ENCODE results near the gene TXNRD3. TPM values are rescaled to one million over a fixed set of nuclear protein-coding genes. Genes with fewer than 3 reads are reported as not detected.

TXNRD3 gene
- total RNA-seq, 1 experiment from 2014 or later: 12.9 TPM

DNA sequence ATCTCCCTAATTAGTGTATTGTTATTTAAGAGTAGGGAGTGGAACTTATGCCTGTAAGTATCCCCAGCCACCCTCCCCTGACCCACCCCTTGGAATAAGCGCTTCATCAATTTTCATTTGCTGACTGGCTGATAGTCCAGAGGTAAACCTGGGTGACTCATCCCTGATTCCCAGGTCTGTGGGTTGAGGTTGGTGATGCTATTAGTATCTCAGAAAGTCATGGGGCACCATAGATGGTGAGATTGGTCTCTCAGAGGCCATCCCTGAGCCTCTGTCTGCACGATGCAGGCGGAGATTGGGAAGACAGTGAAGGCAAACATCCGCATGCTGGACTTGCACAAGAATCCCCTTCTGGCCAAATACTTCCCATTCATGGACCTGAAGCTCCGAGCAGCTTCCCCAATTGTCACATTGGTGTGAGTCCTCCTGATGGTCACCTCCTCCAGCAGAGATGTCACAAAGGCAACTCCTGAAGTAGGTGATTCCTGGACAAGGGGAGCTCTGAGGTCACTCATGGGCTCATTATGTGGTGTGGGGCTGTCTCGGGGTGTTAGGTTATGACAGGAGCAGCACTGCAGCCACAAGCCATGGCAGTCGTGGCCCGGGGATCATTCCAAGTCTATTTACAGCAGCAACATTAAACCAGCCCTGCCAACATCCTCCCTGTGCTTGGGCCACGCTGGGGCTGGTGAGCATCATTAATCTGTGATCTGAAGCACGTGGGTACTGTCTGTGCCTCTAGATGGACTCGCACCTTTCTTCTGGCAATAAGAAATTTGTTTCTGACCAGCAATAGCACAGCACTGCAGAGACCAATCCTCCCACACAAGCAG is 6.8 kb upstream of the TXNRD3 start:
- no peak overlapping the region for H3K4me3 Mint-ChIP-seq (ENCODE audit: unreplicated experiment)
- no peak for DNase-seq (ENCODE audit: unreplicated experiment)
- H3K4me1 Mint-ChIP-seq (ENCODE audit: insufficient read depth, unreplicated experiment): no peaks in the 10 kb centered on the region
- CTCF ChIA-PET: interaction anchor here (0.6 to 1.5 kb wide), 3 partner anchors 9 to 794 kb away, joined by 3 to 4 read pairs (median 4); no protein-coding TSS in a partner anchor
- H3K9me3 Mint-ChIP-seq (ENCODE audit: unreplicated experiment): no peaks in the 10 kb centered on the region
- no peak overlapping the region for H3K27ac Mint-ChIP-seq (ENCODE audit: low read depth, unreplicated experiment)
- peaks cover 62% of the 10 kb centered on the region for H3K27me3 Mint-ChIP-seq (ENCODE audit: insufficient read depth, unreplicated experiment)
- TF ChIP-seq, protein P1, sequence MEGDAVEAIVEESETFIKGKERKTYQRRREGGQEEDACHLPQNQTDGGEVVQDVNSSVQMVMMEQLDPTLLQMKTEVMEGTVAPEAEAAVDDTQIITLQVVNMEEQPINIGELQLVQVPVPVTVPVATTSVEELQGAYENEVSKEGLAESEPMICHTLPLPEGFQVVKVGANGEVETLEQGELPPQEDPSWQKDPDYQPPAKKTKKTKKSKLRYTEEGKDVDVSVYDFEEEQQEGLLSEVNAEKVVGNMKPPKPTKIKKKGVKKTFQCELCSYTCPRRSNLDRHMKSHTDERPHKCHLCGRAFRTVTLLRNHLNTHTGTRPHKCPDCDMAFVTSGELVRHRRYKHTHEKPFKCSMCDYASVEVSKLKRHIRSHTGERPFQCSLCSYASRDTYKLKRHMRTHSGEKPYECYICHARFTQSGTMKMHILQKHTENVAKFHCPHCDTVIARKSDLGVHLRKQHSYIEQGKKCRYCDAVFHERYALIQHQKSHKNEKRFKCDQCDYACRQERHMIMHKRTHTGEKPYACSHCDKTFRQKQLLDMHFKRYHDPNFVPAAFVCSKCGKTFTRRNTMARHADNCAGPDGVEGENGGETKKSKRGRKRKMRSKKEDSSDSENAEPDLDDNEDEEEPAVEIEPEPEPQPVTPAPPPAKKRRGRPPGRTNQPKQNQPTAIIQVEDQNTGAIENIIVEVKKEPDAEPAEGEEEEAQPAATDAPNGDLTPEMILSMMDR (IDR thresholded peaks at IDR 0.05; ENCODE audit: unreplicated experiment): no peak
- no peaks in the 10 kb centered on the region for H3K36me3 Mint-ChIP-seq (ENCODE audit: insufficient read depth, unreplicated experiment)
- intact Hi-C loops (cut with micrococcal nuclease): no loop called here
- POLR2A ChIA-PET: no interaction called here
- no TSS peak for BruUV-seq (replicated peaks)

DNA sequence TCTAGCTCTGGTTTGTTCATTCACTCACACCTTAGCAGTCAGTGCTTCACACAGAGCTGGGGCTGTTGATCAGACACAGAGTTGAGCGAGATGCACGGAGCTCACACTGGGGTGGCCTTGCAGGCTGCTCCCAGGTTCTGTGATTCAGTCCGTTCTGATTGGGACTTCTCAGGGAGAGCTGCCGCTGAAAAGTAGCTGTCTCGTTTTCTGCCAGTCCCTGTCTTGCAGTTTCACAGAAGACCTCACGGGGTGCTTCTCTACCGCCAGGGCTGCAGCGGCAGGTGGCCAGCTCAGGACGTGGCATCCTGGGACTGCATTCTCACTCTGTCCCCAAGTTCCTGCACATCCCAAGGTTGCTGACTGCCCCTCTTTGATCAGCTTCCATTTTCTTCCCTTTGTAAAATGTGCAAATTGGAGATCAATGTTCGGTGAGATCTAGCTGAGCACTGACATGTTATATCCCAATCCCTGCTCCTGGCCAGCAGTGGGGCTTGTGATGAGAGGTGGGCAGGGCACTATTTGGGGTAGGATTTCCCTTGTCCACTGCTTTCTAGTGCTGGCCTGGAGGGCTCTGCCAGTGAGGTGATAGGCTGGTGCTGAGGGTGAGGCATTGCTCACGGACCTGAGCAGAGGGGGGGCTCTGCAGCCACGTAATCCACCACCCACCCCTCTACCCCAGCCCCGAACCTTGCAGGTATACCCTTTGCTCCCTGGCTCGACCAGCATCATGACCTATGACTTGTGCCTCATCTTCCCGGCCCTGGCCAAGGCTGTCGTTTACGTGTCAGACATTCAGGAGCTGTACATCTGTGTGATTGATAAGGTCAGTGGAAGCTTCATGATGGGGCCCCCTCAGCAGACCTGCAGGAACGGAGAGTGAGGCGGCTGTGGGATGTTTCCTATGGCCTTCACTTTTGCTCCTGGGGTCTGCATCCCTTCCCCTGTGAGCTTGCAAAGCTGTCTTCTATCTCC is 5.3 kb upstream of the TXNRD3 start:
- TF ChIP-seq, protein P1 (IDR thresholded peaks at IDR 0.05; ENCODE audit: unreplicated experiment): no peak

DNA sequence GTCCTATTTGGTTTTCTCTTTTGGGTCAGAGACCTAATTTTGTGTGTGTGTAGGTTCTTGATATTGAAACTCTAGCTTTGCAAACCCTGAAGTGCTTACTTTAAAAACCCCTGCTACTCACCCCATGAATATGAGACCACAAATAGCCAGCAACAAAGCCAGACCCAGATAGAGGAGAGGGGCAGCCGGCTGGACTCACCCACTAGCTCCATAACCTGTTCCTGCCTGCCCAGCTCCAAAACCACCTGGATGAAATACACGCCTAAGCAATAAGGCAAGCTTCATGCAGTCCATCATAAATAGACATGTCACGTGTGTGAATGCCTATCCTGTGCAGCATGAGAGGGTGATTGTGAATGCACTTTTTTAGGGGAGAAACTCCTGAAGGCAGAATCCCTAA is 3.7 kb upstream of the TXNRD3 start:
- BruUV-seq (replicated peaks): no TSS peak
- POLR2A ChIA-PET: no interaction called here
- no peaks in the 10 kb centered on the region for H3K9me3 Mint-ChIP-seq (ENCODE audit: unreplicated experiment)
- TF ChIP-seq, protein P1 (IDR thresholded peaks at IDR 0.05; ENCODE audit: unreplicated experiment): no peak
- DNase-seq (ENCODE audit: unreplicated experiment): no peak
- no peak overlapping the region for H3K4me3 Mint-ChIP-seq (ENCODE audit: unreplicated experiment)
- H3K27ac Mint-ChIP-seq (ENCODE audit: low read depth, unreplicated experiment): no peak overlapping the region
- H3K4me1 Mint-ChIP-seq (ENCODE audit: insufficient read depth, unreplicated experiment): no peaks in the 10 kb centered on the region
- peaks cover 39% of the 10 kb centered on the region for H3K27me3 Mint-ChIP-seq (ENCODE audit: insufficient read depth, unreplicated experiment)
- CTCF ChIA-PET: interaction anchor here (0.8 to 1.5 kb wide), 2 partner anchors 15 to 21 kb away, joined by 3 read pairs; no protein-coding TSS in a partner anchor
- intact Hi-C loops (cut with micrococcal nuclease): no loop called here
- no peaks in the 10 kb centered on the region for H3K36me3 Mint-ChIP-seq (ENCODE audit: insufficient read depth, unreplicated experiment)

More for the DNA sequence above, 5.3 kb upstream of the TXNRD3 start:
- no peak overlapping the region for H3K4me3 Mint-ChIP-seq (ENCODE audit: unreplicated experiment)
- no peak overlapping the region for H3K27ac Mint-ChIP-seq (ENCODE audit: low read depth, unreplicated experiment)
- ChIA-PET POLR2A (interaction anchor here (0.7 kb wide), 1 partner anchor 640 kb away, joined by 3 read pairs; no protein-coding TSS in a partner anchor), CTCF (interaction anchor here (0.6 to 2.1 kb wide), 11 partner anchors 10 to 1284 kb away, joined by 3 to 15 read pairs (median 4); no protein-coding TSS in a partner anchor)
- H3K9me3 Mint-ChIP-seq (ENCODE audit: unreplicated experiment): no peaks in the 10 kb centered on the region
- peak; percentile 32 for DNase-seq (ENCODE audit: unreplicated experiment)
- no peaks in the 10 kb centered on the region for H3K36me3 Mint-ChIP-seq (ENCODE audit: insufficient read depth, unreplicated experiment)
- H3K27me3 Mint-ChIP-seq (ENCODE audit: insufficient read depth, unreplicated experiment): peaks cover 55% of the 10 kb centered on the region
- intact Hi-C loops (cut with micrococcal nuclease): no loop called here
- H3K4me1 Mint-ChIP-seq (ENCODE audit: insufficient read depth, unreplicated experiment): no peaks in the 10 kb centered on the region
- BruUV-seq (replicated peaks): no TSS peak

DNA sequence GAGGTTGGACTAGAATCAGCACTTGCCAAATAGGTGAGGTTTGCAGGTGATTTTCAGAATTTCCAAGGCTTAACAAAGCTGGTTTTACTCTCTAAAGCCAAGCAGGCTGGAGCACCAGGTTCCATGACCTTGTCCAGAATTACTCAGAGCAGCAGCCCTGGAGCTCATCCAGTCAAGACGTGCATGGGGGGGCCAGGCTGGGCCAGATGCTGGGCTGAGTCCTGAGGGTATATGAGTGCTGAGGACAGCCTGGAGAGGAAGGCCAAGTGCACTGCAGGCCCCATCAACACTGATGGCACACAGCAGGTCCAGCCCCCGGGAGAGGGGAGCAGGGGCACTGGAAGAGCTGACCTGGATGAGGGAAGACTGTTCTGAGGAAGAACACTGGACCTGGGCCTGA is 3.0 kb upstream of the TXNRD3 start:
- BruUV-seq (replicated peaks): no TSS peak
- Mint-ChIP-seq H3K27me3 (ENCODE audit: insufficient read depth, unreplicated experiment) (peaks cover 32% of the 10 kb centered on the region), H3K36me3 (ENCODE audit: insufficient read depth, unreplicated experiment) (no peaks in the 10 kb centered on the region), H3K27ac (ENCODE audit: low read depth, unreplicated experiment) (no peak overlapping the region), H3K4me1 (ENCODE audit: insufficient read depth, unreplicated experiment) (peaks cover 7% of the 10 kb centered on the region), H3K4me3 (ENCODE audit: unreplicated experiment) (no peak overlapping the region), H3K9me3 (ENCODE audit: unreplicated experiment) (no peaks in the 10 kb centered on the region)
- intact Hi-C loops (cut with micrococcal nuclease): no loop called here
- no peak for DNase-seq (ENCODE audit: unreplicated experiment)
- ChIA-PET CTCF (interaction anchor here (0.6 to 1.5 kb wide), 4 partner anchors 15 to 146 kb away, joined by 3 to 8 read pairs (median 4); no protein-coding TSS in a partner anchor), POLR2A (no interaction called here)
- TF ChIP-seq, protein P1 (IDR thresholded peaks at IDR 0.05; ENCODE audit: unreplicated experiment): no peak
